GM23338 (cell line): ENCODE measurements around the gene AIG1. TPM values are rescaled to one million over a fixed set of nuclear protein-coding genes. Genes with fewer than 3 reads are reported as not detected.
"Not testable (repeated sequence)": the region's sequence is repeated elsewhere in the genome, so short reads cannot be mapped to it uniquely, and the experiment has no call there.

Experiments
- ATAC-seq: fragments of 200-7000 bp; cut with Tn5 transposase; 3 replicates; pipeline ENCODE4 v1.9.1; 2020
- DNase-seq: peaks from one replicate; pipeline ENCODE4 v3.0.0-alpha.2; 2015; ENCODE audit warnings: low spot score
- H2AFZ ChIP-seq: fragments of 200-600 bp; sonication (generic); 2 replicates; pipeline ENCODE4 v1.8.0; 2016; ENCODE audit warnings: antibody characterized with exemption, mild to moderate bottlenecking, moderate library complexity
- H3F3A ChIP-seq: fragments of 200-600 bp; sonication (generic); replicated peaks from 2 replicates; pipeline ENCODE4 v1.8.0; 2017; ENCODE audit warnings: antibody characterized with exemption, mixed run types, low read depth
- H3K27ac ChIP-seq: fragments of 200-600 bp; sonication (generic); 2 replicates; pipeline ENCODE4 v1.6.1; 2016; ENCODE audit warnings: low read depth
- H3K27me3 ChIP-seq: fragments of 200-600 bp; sonication (generic); 2 replicates; pipeline ENCODE4 v1.8.0; 2016; ENCODE audit warnings: mild to moderate bottlenecking, mixed run types, moderate library complexity; ENCODE audit not compliant: insufficient read depth
- H3K36me3 ChIP-seq: fragments of 200-600 bp; sonication (generic); 2 replicates; pipeline ENCODE4 v1.8.0; 2016; ENCODE audit warnings: mild to moderate bottlenecking; ENCODE audit not compliant: insufficient read depth
- H3K4me1 ChIP-seq: fragments of 200-600 bp; sonication (generic); 2 replicates; pipeline ENCODE4 v1.8.0; 2016; ENCODE audit warnings: mild to moderate bottlenecking, moderate library complexity; ENCODE audit not compliant: insufficient read depth
- H3K4me2 ChIP-seq: fragments of 200-600 bp; sonication (generic); 2 replicates; pipeline ENCODE4 v1.7.1; 2017; ENCODE audit warnings: mixed run types
- H3K4me3 ChIP-seq: fragments of 200-600 bp; sonication (generic); 2 replicates; pipeline ENCODE4 v1.6.1; 2016; ENCODE audit warnings: mixed run types
- H3K79me2 ChIP-seq: fragments of 200-600 bp; sonication (generic); replicated peaks from 2 replicates; pipeline ENCODE4 v1.8.0; 2017; ENCODE audit warnings: mild to moderate bottlenecking; ENCODE audit not compliant: insufficient read depth
- H3K9me2 ChIP-seq: fragments of 200-600 bp; sonication (generic); 2 replicates; pipeline ENCODE4 v1.8.0; 2017; ENCODE audit not compliant: insufficient read depth
- H4K20me1 ChIP-seq: fragments of 200-600 bp; sonication (generic); replicated peaks from 2 replicates; pipeline ENCODE4 v1.8.0; 2017; ENCODE audit warnings: mild to moderate bottlenecking; ENCODE audit not compliant: insufficient read depth
- H3K27ac Mint-ChIP-seq: 2 replicates; pipeline ENCODE4 v1.8.0; 2020; ENCODE audit warnings: inconsistent platforms, mild to moderate bottlenecking, moderate library complexity, mixed read lengths
- H3K27me3 Mint-ChIP-seq: 3 replicates; pipeline ENCODE4 v1.8.0; 2022; ENCODE audit warnings: low read depth, mild to moderate bottlenecking, moderate library complexity, mixed read lengths, inconsistent platforms; ENCODE audit not compliant: insufficient read depth, poor library complexity
- H3K36me3 Mint-ChIP-seq: 3 replicates; pipeline ENCODE4 v1.8.0; 2021; ENCODE audit warnings: low read depth, mild to moderate bottlenecking, inconsistent platforms, moderate library complexity, mixed read lengths
- H3K4me1 Mint-ChIP-seq: 3 replicates; pipeline ENCODE4 v1.8.0; 2020; ENCODE audit warnings: mild to moderate bottlenecking, inconsistent platforms, mixed read lengths
- H3K4me3 Mint-ChIP-seq: 3 replicates; pipeline ENCODE4 v1.8.0; 2021; ENCODE audit warnings: moderate library complexity, mild to moderate bottlenecking, inconsistent platforms, mixed read lengths
- H3K9me3 Mint-ChIP-seq: 3 replicates; pipeline ENCODE4 v1.8.0; 2020; ENCODE audit warnings: moderate library complexity, mild to moderate bottlenecking, inconsistent platforms, mixed read lengths
- ZNF462 ChIP-seq: fragments of 250-450 bp; sonication (Bioruptor Pico); IDR thresholded peaks from 2 replicates; pipeline ENCODE4 v1.5.0; 2020; ENCODE audit warnings: mild to moderate bottlenecking, moderate library complexity
- polyA plus RNA-seq: library from polyadenylated mRNA; unstranded; fragments of >200 nt; fragmentation: Nextera tagmentation; extraction: Ambion mirVana; gene quantifications from 2 replicates; pipeline ENCODE4 v1.2.1, GENCODE V29; 2016
- total RNA-seq: library from RNA; depleted of rRNA; stranded (reverse); fragments of >200 nt; shearing (Covaris generic); gene quantifications from 2 replicates; pipeline ENCODE4 v1.2.3, GENCODE V29; 2014

AIG1 gene
- total and polyA plus RNA-seq, 2 experiments from 2014 or later, result 65.2 to 88.4 TPM

GRCh38 chr6:143339223-143339622, 278.5 kb downstream of the AIG1 start:
- Histone ChIP-seq H4K20me1 (no peaks in the 10 kb centered on the region), H3K27me3 (no peaks in the 10 kb centered on the region), H3K27ac (no peak overlapping the region), H3K9me2 (0 out of 2 replicates have a peak, but pooled peaks cover 3% of the 10 kb centered on the region), H3K4me2 (no peak overlapping the region), H3K4me3 (no peak overlapping the region), H3K36me3 (no peaks in the 10 kb centered on the region; the same call in 1 of the 2 replicates), H3F3A (no peaks in the 10 kb centered on the region), H2AFZ (no peak overlapping the region), H3K4me1 (0 out of 2 replicates have a peak, but pooled peaks cover 8% of the 10 kb centered on the region), H3K79me2 (no peaks in the 10 kb centered on the region)
- TF ChIP-seq ZNF462 (CRISPR knock-in tag), result no peak
- DNase-seq (no peak), ATAC-seq (no peak)
- no peak overlapping the region for H3K4me3 Mint-ChIP-seq
- no peaks in the 10 kb centered on the region for H3K27me3 Mint-ChIP-seq
- H3K36me3 Mint-ChIP-seq, result no peaks in the 10 kb centered on the region
- H3K27ac Mint-ChIP-seq, result no peak overlapping the region
- no peaks in the 10 kb centered on the region for H3K9me3 Mint-ChIP-seq
- H3K4me1 Mint-ChIP-seq, result peaks cover 7% of the 10 kb centered on the region; the same call in 1 of the 3 replicates

- H3K4me1 Mint-ChIP-seq, H3K27ac ChIP-seq, H3K27me3 ChIP-seq, H3K9me3 Mint-ChIP-seq, H3K4me2 ChIP-seq, H4K20me1 ChIP-seq, H3K9me2 ChIP-seq, DNase-seq, H3K4me3 Mint-ChIP-seq, H3K27ac Mint-ChIP-seq, H3K27me3 Mint-ChIP-seq, ATAC-seq, H3K36me3 Mint-ChIP-seq, H3K4me3 ChIP-seq, H3K36me3 ChIP-seq, H3K79me2 ChIP-seq, H3K4me1 ChIP-seq, H2AFZ ChIP-seq, H3F3A ChIP-seq: not testable (repeated sequence)
Observed at GRCh38 chr6:143345477-143345876, 284.8 kb downstream of the AIG1 start.
